Caco-2 (cell line): Measurements from ENCODE around the gene APOA1. TPM values are rescaled to one million over a fixed set of nuclear protein-coding genes. Genes with fewer than 3 reads are reported as not detected.

Experiments used
- BruUV-seq: library from RNA; stranded (reverse); fragments of 400-500 nt; replicated peaks from 2 replicates; lab custom pipeline; 2021; lab: Mats Ljungman, UMichigan
- CTCF ChIA-PET: fragments of 300-600 bp; sonication (Branson Sonifier 250); formaldehyde crosslinking; loops from one replicate; lab custom pipeline; 2022; ENCODE audit warnings: antibody characterized with exemption; lab: Charles Lee
- POLR2A ChIA-PET: fragments of 300-600 bp; sonication (Branson Sonifier 250); formaldehyde crosslinking; loops from one replicate; lab custom pipeline; 2022; ENCODE audit warnings: antibody characterized with exemption; lab: Charles Lee
- DNase-seq, 2 experiments: peaks; one replicate each; pipeline versions ENCODE4 v3.0.0 to v3.0.0-alpha.2; 2020 to 2022
- H3K27me3 ChIP-seq: replicated peaks from 2 replicates; pipeline ENCODE4 v1.6.0; 2011; ENCODE audit warnings: low read length; ENCODE audit not compliant: control insufficient read depth, insufficient read depth
- H3K36me3 ChIP-seq: 2 replicates; pipeline ENCODE4 v1.5.1; 2011; ENCODE audit warnings: low read length; ENCODE audit not compliant: control insufficient read depth, insufficient read depth
- H3K4me1 ChIP-seq: fragments of 250-450 bp; sonication (Bioruptor Pico); 2 replicates; pipeline ENCODE4 v1.5.1; 2020; ENCODE audit warnings: mild to moderate bottlenecking
- H3K4me3 ChIP-seq: 2 replicates; pipeline ENCODE4 v1.5.1; 2011; ENCODE audit warnings: low read depth, mild to moderate bottlenecking, control low read depth, low read length
- H3K9me3 ChIP-seq: fragments of 250-450 bp; sonication (Bioruptor Pico); 2 replicates; pipeline ENCODE4 v1.5.1; 2020; ENCODE audit warnings: mild to moderate bottlenecking, moderate library complexity
- H3K27ac Mint-ChIP-seq: one replicate; pipeline ENCODE4 v1.8.0; 2022; ENCODE audit warnings: mixed read lengths; ENCODE audit not compliant: unreplicated experiment
- H3K27me3 Mint-ChIP-seq: one replicate; pipeline ENCODE4 v1.8.0; 2022; ENCODE audit warnings: mixed read lengths; ENCODE audit not compliant: insufficient read depth, unreplicated experiment
- H3K36me3 Mint-ChIP-seq: one replicate; pipeline ENCODE4 v1.8.0; 2022; ENCODE audit warnings: mild to moderate bottlenecking, mixed read lengths; ENCODE audit not compliant: insufficient read depth, unreplicated experiment
- H3K4me1 Mint-ChIP-seq: one replicate; pipeline ENCODE4 v1.8.0; 2022; ENCODE audit warnings: low read depth, mixed read lengths; ENCODE audit not compliant: unreplicated experiment
- H3K4me3 Mint-ChIP-seq: one replicate; pipeline ENCODE4 v1.8.0; 2022; ENCODE audit warnings: mild to moderate bottlenecking, moderate library complexity, mixed read lengths; ENCODE audit not compliant: unreplicated experiment
- H3K9me3 Mint-ChIP-seq: one replicate; pipeline ENCODE4 v1.8.0; 2022; ENCODE audit warnings: mixed read lengths; ENCODE audit not compliant: unreplicated experiment
- CTCF ChIP-seq, 2 experiments: fragments of 200-600 bp in 1 of 2; IDR thresholded peaks; 1 replicate in 1 of 2; 2 replicates in 1 of 2; pipeline versions ENCODE4 v1.5.1 to v1.8.0; 2011 to 2022; ENCODE audit warnings: antibody characterized with exemption in 1 of 2, control low read depth in 1 of 2, inconsistent platforms in 1 of 2, low read depth in 1 of 2, low read length in 1 of 2, mild to moderate bottlenecking in 1 of 2, moderate library complexity in 1 of 2; ENCODE audit not compliant: insufficient read depth in 1 of 2, severe bottlenecking in 1 of 2, unreplicated experiment in 1 of 2
- intact Hi-C: fragments of 100-400 bp; cut with micrococcal nuclease; formaldehyde crosslinking; loops from one replicate; pipeline ENCODE4 v1.10.0; 2022; ENCODE audit not compliant: unreplicated experiment
- total RNA-seq: library from RNA; stranded (reverse); gene quantifications from 2 replicates; pipeline ENCODE4 v1.2.3, GENCODE V29; 2022

APOA1 gene
- total RNA-seq, 1 experiment from 2014 or later, result 913 TPM

GRCh38 chr11:116826751-116827431, 10.5 kb downstream of the APOA1 start:
- no peaks in the 10 kb centered on the region for H3K36me3 ChIP-seq
- H3K27me3 Mint-ChIP-seq, result no peaks in the 10 kb centered on the region
- CTCF ChIA-PET, result interaction anchor here (0.5 to 2.9 kb wide), 10 partner anchors 9 to 784 kb away, joined by 3 to 15 read pairs (median 4); partner anchors contain the start of genes APOA1 and APOA5
- no peaks in the 10 kb centered on the region for H3K27me3 ChIP-seq
- H3K4me1 ChIP-seq, result peaks cover 83% of the 10 kb centered on the region
- no peak overlapping the region for H3K4me3 ChIP-seq
- intact Hi-C loops, result no loop called here
- no peak overlapping the region for H3K4me3 Mint-ChIP-seq
- TF ChIP-seq CTCF (IDR thresholded peaks at IDR 0.05; ENCODE audit: insufficient read depth in 1 of 2, low read depth in 1 of 2, low read length in 1 of 2, severe bottlenecking in 1 of 2, unreplicated experiment in 1 of 2), result peak in 1 of 2 experiments; percentile 39
- peak overlapping the region; percentile 57 for H3K27ac Mint-ChIP-seq
- peaks cover 6% of the 10 kb centered on the region for H3K9me3 ChIP-seq
- peak; percentile 83 to 94 for DNase-seq
- H3K4me1 Mint-ChIP-seq, result peaks cover 58% of the 10 kb centered on the region
- peaks cover 10% of the 10 kb centered on the region for H3K9me3 Mint-ChIP-seq
- POLR2A ChIA-PET, result interaction anchor here (0.8 to 1.0 kb wide), 4 partner anchors 14 to 40 kb away, joined by 3 to 7 read pairs (median 4); no protein-coding TSS in a partner anchor
- BruUV-seq, result no TSS peak
- H3K36me3 Mint-ChIP-seq, result peaks cover 14% of the 10 kb centered on the region

- intact Hi-C loops, result no loop called here
- no peaks in the 10 kb centered on the region for H3K36me3 ChIP-seq
- Mint-ChIP-seq H3K27me3 (no peaks in the 10 kb centered on the region), H3K27ac (peak overlapping the region; percentile 57), H3K9me3 (peaks cover 5% of the 10 kb centered on the region), H3K4me3 (no peak overlapping the region), H3K4me1 (peaks cover 55% of the 10 kb centered on the region), H3K36me3 (peaks cover 8% of the 10 kb centered on the region)
- H3K4me3 ChIP-seq, result no peak overlapping the region
- H3K27me3 ChIP-seq, result no peaks in the 10 kb centered on the region
- no peak for DNase-seq
- POLR2A ChIA-PET, result interaction anchor here (0.8 to 1.0 kb wide), 4 partner anchors 13 to 39 kb away, joined by 3 to 7 read pairs (median 4); no protein-coding TSS in a partner anchor
- no peaks in the 10 kb centered on the region for H3K9me3 ChIP-seq
- BruUV-seq, result no TSS peak
- H3K4me1 ChIP-seq, result peaks cover 77% of the 10 kb centered on the region
- TF ChIP-seq CTCF (IDR thresholded peaks at IDR 0.05; ENCODE audit: insufficient read depth in 1 of 2, low read depth in 1 of 2, low read length in 1 of 2, severe bottlenecking in 1 of 2, unreplicated experiment in 1 of 2), result no peak
- CTCF ChIA-PET, result interaction anchor here (0.5 to 2.9 kb wide), 12 partner anchors 10 to 785 kb away, joined by 3 to 15 read pairs (median 4); partner anchors contain the start of genes APOA1 and APOA5
These were observed 11.3 kb downstream of the APOA1 start for GRCh38 chr11:116825854-116826750.

- POLR2A ChIA-PET, result no interaction called here
- H3K36me3 Mint-ChIP-seq, result peaks cover 5% of the 10 kb centered on the region
These were observed 12.0 kb downstream of the APOA1 start for GRCh38 chr11:116825434-116825833.

More at GRCh38 chr11:116825434-116825833, 12.0 kb downstream of the APOA1 start:
- Histone ChIP-seq H3K27me3 (no peaks in the 10 kb centered on the region), H3K36me3 (no peaks in the 10 kb centered on the region), H3K4me3 (no peak overlapping the region), H3K9me3 (no peaks in the 10 kb centered on the region), H3K4me1 (peaks cover 73% of the 10 kb centered on the region)
- Mint-ChIP-seq H3K27ac (no peak overlapping the region), H3K4me1 (peaks cover 50% of the 10 kb centered on the region), H3K4me3 (no peak overlapping the region), H3K27me3 (no peaks in the 10 kb centered on the region), H3K9me3 (no peaks in the 10 kb centered on the region)
- no peak for TF ChIP-seq CTCF (IDR thresholded peaks at IDR 0.05; ENCODE audit: insufficient read depth in 1 of 2, low read depth in 1 of 2, low read length in 1 of 2, severe bottlenecking in 1 of 2, unreplicated experiment in 1 of 2)
- no TSS peak for BruUV-seq
- CTCF ChIA-PET, result interaction anchor here (0.6 to 2.9 kb wide), 3 partner anchors 35 to 313 kb away, joined by 3 to 15 read pairs (median 4); partner anchors contain the start of gene APOA5
- intact Hi-C loops, result no loop called here
- no peak for DNase-seq
